K562 (cell line): Measurements from ENCODE around the gene ACTN1. TPM values are rescaled to one million over a fixed set of nuclear protein-coding genes. Genes with fewer than 3 reads are reported as not detected.

ENCODE experiments used
- COPS2 ChIP-seq: fragments of 450-650 bp; conservative IDR thresholded peaks from 2 replicates; pipeline ENCODE4 v1.6.1; 2016; ENCODE audit warnings: mild to moderate bottlenecking, moderate library complexity
- CREBBP ChIP-seq: IDR thresholded peaks from one replicate; pipeline ENCODE4 v1.6.1; 2012; ENCODE audit warnings: low read depth, mild to moderate bottlenecking, control low read depth, inconsistent platforms, low read length
- RFX1 ChIP-seq: fragments of 450-650 bp; IDR thresholded peaks from 2 replicates; pipeline ENCODE4 v1.6.1; 2016; ENCODE audit warnings: mild to moderate bottlenecking, moderate library complexity
- ZNF507 ChIP-seq: conservative IDR thresholded peaks from 2 replicates; pipeline ENCODE4 v1.6.1; 2017; ENCODE audit warnings: missing genetic modification characterization, missing compliant biosample characterization
- polyA plus RNA-seq, 8 experiments: library from polyadenylated mRNA; depleted of rRNA in 4 of 8; stranded (reverse) in 5 of 8; unstranded in 3 of 8; fragments of >200 nt; fragmentation: Nextera tagmentation in 2 of 8; fragmentation: Illumina TruSeq in 1 of 8; extraction: Ambion mirVana in 2 of 8; extraction: Trizol in 1 of 8; gene quantifications; 2 replicates each; pipeline versions ENCODE4 v1.2.1 to v1.2.3, GENCODE V29; 2011 to 2014; ENCODE audit warnings: inconsistent platforms in 1 of 8, missing spikeins in 1 of 8
- total RNA-seq, 7 experiments: library from RNA; depleted of rRNA in 6 of 7; stranded (reverse); fragments of >200 nt in 6 of 7; fragmentation: Illumina TruSeq in 2 of 7; extraction: Trizol in 2 of 7; gene quantifications; 2 replicates each; pipeline versions ENCODE4 v1.2.1 to v1.2.3, GENCODE V29; 2011 to 2021; ENCODE audit warnings: low replicate concordance in 1 of 7
- TF ChIP-seq, protein P1 (sequence below): fragments of 250-450 bp; sonication (Bioruptor Pico); IDR thresholded peaks from 2 replicates; pipeline ENCODE4 v1.8.0; 2022; ENCODE audit warnings: moderate library complexity, mild to moderate bottlenecking, inconsistent platforms
- TF ChIP-seq, protein P2 (sequence below): IDR thresholded peaks from 3 replicates; pipeline ENCODE4 v1.6.1; 2011; ENCODE audit warnings: borderline replicate concordance, mild to moderate bottlenecking; ENCODE audit not compliant: insufficient read length, insufficient read depth
- TF ChIP-seq, protein P3 (sequence below): fragments of 450-650 bp; formaldehyde crosslinking; IDR thresholded peaks from 2 replicates; pipeline ENCODE4 v1.4.0; 2020; ENCODE audit warnings: mild to moderate bottlenecking, moderate library complexity
- TF ChIP-seq, protein P4 (sequence below): fragments of 250-450 bp; sonication (Bioruptor Pico); IDR thresholded peaks from 2 replicates; pipeline ENCODE4 v1.6.1; 2021; ENCODE audit warnings: mild to moderate bottlenecking
- TF ChIP-seq, protein P5 (sequence below): fragments of 250-450 bp; sonication (Bioruptor Pico); IDR thresholded peaks from 2 replicates; pipeline ENCODE4 v1.5.1; 2021; ENCODE audit warnings: mild to moderate bottlenecking
- TF ChIP-seq, protein P6 (sequence below), 2 experiments: fragments of 450-650 bp in 1 of 2; sonication (generic) in 1 of 2; formaldehyde crosslinking in 1 of 2; IDR thresholded peaks; 2 replicates each; pipeline versions ENCODE4 v1.7.1 to v1.9.0; 2016 to 2022; ENCODE audit warnings: inconsistent platforms in 1 of 2, mild to moderate bottlenecking in 1 of 2, missing genetic modification reagents in 1 of 2

Gene ACTN1
- total and polyA plus RNA-seq, 9 of the 15 experiments (the other 6 are each of a cell fraction or from before 2014, with no cell fraction given), result 2.2 to 67.7 (median 34.5) TPM

DNA sequence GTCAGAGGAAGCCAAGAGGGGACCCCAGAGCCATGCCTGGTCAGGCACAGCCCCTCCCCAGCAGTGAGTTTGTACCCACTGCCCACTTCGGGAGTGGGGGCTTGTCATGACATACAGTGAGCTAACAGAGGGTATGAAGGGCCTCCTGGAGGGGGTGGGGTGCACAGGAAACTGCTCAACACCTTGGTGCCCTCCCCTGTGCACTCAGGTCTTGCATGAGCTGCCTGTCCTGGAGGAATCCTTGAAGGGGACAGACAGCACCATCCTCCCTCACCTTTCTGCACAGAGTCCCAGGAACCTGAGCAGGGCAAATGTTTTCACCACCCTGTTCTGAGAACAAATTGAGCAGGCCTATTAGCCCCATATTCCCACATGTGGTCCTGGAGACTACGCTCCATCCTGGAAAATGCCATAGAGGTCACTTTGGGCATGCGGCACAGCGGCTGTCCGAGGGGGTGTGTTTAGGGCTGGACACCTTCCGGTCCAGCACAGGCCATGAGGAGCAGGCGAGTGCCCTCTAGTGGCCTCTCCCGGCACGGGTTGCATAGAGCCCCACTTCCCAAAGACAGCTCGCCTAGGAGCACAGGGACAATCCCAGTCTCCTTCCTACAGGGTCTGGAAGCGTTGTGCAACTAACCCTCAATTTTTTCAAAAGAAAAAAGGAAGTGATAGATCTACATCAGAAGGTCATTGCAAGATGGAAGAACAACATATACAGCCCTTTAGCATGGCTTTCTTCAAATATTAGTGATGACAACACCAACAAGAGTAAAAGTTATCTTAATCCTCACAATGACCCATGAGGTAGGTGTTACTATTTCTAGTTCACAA is 154.4 kb downstream of the ACTN1 start (continued):
- TF ChIP-seq, protein P1, sequence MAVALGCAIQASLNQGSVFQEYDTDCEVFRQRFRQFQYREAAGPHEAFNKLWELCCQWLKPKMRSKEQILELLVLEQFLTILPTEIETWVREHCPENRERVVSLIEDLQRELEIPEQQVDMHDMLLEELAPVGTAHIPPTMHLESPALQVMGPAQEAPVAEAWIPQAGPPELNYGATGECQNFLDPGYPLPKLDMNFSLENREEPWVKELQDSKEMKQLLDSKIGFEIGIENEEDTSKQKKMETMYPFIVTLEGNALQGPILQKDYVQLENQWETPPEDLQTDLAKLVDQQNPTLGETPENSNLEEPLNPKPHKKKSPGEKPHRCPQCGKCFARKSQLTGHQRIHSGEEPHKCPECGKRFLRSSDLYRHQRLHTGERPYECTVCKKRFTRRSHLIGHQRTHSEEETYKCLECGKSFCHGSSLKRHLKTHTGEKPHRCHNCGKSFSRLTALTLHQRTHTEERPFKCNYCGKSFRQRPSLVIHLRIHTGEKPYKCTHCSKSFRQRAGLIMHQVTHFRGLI (CRISPR knock-in tag), result no peak
- TF ChIP-seq RFX1 (no peak), ZNF507 (tag) (no peak), CREBBP (no peak), COPS2 (no peak)
- TF ChIP-seq, protein P2, sequence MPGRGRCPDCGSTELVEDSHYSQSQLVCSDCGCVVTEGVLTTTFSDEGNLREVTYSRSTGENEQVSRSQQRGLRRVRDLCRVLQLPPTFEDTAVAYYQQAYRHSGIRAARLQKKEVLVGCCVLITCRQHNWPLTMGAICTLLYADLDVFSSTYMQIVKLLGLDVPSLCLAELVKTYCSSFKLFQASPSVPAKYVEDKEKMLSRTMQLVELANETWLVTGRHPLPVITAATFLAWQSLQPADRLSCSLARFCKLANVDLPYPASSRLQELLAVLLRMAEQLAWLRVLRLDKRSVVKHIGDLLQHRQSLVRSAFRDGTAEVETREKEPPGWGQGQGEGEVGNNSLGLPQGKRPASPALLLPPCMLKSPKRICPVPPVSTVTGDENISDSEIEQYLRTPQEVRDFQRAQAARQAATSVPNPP, result no peak
- TF ChIP-seq, protein P3, sequence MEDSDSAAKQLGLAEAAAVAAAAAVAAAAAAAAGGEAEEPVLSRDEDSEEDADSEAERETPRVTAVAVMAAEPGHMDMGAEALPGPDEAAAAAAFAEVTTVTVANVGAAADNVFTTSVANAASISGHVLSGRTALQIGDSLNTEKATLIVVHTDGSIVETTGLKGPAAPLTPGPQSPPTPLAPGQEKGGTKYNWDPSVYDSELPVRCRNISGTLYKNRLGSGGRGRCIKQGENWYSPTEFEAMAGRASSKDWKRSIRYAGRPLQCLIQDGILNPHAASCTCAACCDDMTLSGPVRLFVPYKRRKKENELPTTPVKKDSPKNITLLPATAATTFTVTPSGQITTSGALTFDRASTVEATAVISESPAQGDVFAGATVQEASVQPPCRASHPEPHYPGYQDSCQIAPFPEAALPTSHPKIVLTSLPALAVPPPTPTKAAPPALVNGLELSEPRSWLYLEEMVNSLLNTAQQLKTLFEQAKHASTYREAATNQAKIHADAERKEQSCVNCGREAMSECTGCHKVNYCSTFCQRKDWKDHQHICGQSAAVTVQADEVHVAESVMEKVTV (CRISPR knock-in tag), result peak; percentile 33; the same call in 1 of the 2 replicates
- TF ChIP-seq, protein P4, sequence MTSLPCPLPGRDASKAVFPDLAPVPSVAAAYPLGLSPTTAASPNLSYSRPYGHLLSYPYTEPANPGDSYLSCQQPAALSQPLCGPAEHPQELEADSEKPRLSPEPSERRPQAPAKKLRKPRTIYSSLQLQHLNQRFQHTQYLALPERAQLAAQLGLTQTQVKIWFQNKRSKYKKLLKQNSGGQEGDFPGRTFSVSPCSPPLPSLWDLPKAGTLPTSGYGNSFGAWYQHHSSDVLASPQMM (CRISPR knock-in tag), result no peak
- TF ChIP-seq, protein P5, sequence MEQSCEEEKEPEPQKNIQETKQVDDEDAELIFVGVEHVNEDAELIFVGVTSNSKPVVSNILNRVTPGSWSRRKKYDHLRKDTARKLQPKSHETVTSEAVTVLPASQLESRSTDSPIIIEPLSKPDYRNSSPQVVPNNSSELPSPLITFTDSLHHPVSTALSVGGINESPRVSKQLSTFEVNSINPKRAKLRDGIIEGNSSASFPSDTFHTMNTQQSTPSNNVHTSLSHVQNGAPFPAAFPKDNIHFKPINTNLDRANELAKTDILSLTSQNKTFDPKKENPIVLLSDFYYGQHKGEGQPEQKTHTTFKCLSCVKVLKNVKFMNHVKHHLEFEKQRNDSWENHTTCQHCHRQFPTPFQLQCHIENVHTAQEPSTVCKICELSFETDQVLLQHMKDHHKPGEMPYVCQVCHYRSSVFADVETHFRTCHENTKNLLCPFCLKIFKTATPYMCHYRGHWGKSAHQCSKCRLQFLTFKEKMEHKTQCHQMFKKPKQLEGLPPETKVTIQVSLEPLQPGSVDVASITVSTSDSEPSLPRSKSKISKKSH (CRISPR knock-in tag), result no peak
- TF ChIP-seq, protein P6, sequence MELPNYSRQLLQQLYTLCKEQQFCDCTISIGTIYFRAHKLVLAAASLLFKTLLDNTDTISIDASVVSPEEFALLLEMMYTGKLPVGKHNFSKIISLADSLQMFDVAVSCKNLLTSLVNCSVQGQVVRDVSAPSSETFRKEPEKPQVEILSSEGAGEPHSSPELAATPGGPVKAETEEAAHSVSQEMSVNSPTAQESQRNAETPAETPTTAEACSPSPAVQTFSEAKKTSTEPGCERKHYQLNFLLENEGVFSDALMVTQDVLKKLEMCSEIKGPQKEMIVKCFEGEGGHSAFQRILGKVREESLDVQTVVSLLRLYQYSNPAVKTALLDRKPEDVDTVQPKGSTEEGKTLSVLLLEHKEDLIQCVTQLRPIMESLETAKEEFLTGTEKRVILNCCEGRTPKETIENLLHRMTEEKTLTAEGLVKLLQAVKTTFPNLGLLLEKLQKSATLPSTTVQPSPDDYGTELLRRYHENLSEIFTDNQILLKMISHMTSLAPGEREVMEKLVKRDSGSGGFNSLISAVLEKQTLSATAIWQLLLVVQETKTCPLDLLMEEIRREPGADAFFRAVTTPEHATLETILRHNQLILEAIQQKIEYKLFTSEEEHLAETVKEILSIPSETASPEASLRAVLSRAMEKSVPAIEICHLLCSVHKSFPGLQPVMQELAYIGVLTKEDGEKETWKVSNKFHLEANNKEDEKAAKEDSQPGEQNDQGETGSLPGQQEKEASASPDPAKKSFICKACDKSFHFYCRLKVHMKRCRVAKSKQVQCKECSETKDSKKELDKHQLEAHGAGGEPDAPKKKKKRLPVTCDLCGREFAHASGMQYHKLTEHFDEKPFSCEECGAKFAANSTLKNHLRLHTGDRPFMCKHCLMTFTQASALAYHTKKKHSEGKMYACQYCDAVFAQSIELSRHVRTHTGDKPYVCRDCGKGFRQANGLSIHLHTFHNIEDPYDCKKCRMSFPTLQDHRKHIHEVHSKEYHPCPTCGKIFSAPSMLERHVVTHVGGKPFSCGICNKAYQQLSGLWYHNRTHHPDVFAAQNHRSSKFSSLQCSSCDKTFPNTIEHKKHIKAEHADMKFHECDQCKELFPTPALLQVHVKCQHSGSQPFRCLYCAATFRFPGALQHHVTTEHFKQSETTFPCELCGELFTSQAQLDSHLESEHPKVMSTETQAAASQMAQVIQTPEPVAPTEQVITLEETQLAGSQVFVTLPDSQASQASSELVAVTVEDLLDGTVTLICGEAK (IDR thresholded peaks at IDR 0.05), result peak; percentile 97
- TF ChIP-seq, protein P6 (CRISPR knock-in tag; IDR thresholded peaks at IDR 0.05), result no peak
